ENCODE data around the gene UGT3A1. TPM values are rescaled to one million over a fixed set of nuclear protein-coding genes. Genes with fewer than 3 reads are reported as not detected.

Gene UGT3A1
- total and polyA plus RNA-seq, 2 of the 13 experiments (the other 11 are each of a cell fraction or from before 2014, with no cell fraction given) = not detected

DNA sequence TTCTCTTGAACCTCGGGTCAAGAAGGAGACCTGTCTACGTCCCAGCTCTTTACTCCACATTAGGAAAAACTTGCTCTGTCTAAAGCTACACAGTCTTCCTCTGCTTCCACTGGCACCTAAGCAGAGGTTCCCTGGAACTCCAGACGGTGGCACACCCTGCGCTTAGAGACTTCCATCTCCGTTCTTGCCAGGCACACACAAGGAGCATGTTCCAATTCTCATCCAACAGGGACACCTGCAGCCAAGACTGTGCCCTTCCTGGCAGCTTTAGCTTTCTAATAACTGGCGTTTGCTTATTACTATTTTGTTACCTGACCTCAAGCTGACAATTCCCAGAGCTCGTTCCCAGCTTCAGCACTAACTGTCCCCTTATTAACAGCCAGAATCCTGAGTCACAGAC lies 68.7 kb downstream of the UGT3A1 start (continued):
- TF ChIP-seq, protein P1, sequence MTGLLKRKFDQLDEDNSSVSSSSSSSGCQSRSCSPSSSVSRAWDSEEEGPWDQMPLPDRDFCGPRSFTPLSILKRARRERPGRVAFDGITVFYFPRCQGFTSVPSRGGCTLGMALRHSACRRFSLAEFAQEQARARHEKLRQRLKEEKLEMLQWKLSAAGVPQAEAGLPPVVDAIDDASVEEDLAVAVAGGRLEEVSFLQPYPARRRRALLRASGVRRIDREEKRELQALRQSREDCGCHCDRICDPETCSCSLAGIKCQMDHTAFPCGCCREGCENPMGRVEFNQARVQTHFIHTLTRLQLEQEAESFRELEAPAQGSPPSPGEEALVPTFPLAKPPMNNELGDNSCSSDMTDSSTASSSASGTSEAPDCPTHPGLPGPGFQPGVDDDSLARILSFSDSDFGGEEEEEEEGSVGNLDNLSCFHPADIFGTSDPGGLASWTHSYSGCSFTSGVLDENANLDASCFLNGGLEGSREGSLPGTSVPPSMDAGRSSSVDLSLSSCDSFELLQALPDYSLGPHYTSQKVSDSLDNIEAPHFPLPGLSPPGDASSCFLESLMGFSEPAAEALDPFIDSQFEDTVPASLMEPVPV (CRISPR knock-in tag; IDR thresholded peaks at IDR 0.05) = no peak
- TF ChIP-seq ZNF296 (CRISPR knock-in tag; conservative IDR thresholded peaks at IDR 0.05) (no peak), ZSCAN30 (CRISPR knock-in tag; IDR thresholded peaks at IDR 0.05) (no peak), ZNF615 (CRISPR knock-in tag; IDR thresholded peaks at IDR 0.05; ENCODE audit: borderline replicate concordance) (no peak), TBX2 (CRISPR knock-in tag; IDR thresholded peaks at IDR 0.05; ENCODE audit: borderline replicate concordance) (no peak), AKNA (CRISPR knock-in tag; IDR thresholded peaks at IDR 0.05; ENCODE audit: borderline replicate concordance) (no peak), SYNCRIP (IDR thresholded peaks at IDR 0.05; ENCODE audit: insufficient read depth, low read depth, low read length) (no peak), ZNF496 (CRISPR knock-in tag; IDR thresholded peaks at IDR 0.05; ENCODE audit: insufficient replicate concordance) (no peak), ZNF616 (CRISPR knock-in tag; IDR thresholded peaks at IDR 0.05; ENCODE audit: low read depth) (no peak)
